Activated CD8-positive, alpha-beta memory T cell treated with anti-CD3 and anti-CD28 coated beads for 48 hours (primary cell): ENCODE data around the gene ZNF157.

ENCODE experiments used
- DNase-seq, 3 experiments: peaks; one replicate each; pipeline ENCODE4 v3.0.0-alpha.2; 2020; ENCODE audit warnings: low read depth in 2 of 3, low spot score in 2 of 3

ZNF157 gene

GRCh38 chrX:47446971-47447370 is 76.6 kb downstream of the ZNF157 start:
- no peak for DNase-seq

- no peak for DNase-seq
These were observed 77.2 kb downstream of the ZNF157 start for GRCh38 chrX:47447607-47448006.

- no peak for DNase-seq
These were observed 77.9 kb downstream of the ZNF157 start for GRCh38 chrX:47448165-47448806.

DNA sequence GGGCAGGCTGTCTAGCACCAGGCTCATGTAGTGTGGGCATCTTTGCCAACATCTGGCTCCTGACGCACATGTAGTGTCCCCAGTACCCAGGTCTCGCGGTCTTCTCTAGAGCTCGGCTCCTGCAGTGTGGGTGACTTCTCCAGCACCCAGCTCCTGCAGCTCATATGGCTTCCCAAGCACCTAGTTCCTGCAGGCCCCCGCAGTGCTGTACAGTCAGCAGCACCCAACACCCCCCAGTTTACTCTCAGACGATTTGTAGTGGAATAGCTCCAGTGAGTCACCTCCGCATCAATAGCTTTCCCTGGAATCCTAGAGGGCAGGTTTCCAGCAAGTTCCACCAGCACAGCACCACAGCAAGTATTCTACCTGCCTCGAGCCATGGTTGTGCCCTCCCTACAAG is 81.7 kb downstream of the ZNF157 start:
- no peak for DNase-seq

GRCh38 chrX:47456080-47456479 is 85.7 kb downstream of the ZNF157 start:
- no peak for DNase-seq

GRCh38 chrX:47458528-47458927 is 88.2 kb downstream of the ZNF157 start:
- no peak for DNase-seq

DNA sequence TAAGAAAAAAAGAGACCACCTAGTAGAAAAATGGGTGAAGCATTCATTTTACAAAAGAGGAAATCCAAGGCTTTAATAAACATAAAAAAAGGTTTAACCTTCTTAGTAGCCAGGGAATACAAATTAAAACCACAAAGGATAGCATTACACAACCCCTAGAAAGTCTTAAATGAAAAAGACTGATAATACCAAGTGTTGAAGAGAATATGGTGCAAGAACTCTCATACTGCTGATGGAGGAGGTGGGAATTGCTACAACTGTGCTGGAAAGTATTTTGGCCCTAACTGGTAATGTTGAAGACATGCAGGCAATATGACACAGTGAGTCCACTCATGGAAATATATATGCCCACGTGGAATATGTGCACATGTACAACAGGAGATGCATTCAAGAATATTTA is 90.2 kb downstream of the ZNF157 start:
- no peak for DNase-seq
